ENCODE results near the gene C19orf85.
A peak's percentile ranks its signal among the peaks of the same experiment; 100 is the strongest.

Gene C19orf85

GRCh38 chr19:55487924-55488687 is 23.6 kb upstream of the C19orf85 start, which contains the start of gene SSC5D (continued):
- peak; percentile 76 for TF ChIP-seq ZNF398 (tag by site-specific recombination; IDR thresholded peaks at IDR 0.05)
- TF ChIP-seq ZNF354C (tag by site-specific recombination; IDR thresholded peaks at IDR 0.05; ENCODE audit: borderline replicate concordance, low read depth), result no peak
- TF ChIP-seq ZNF707 (tag by site-specific recombination; IDR thresholded peaks at IDR 0.05), result no peak
- TF ChIP-seq REST (tag by site-specific recombination; IDR thresholded peaks at IDR 0.05), result no peak
- no peak for TF ChIP-seq ZNF449 (tag by site-specific recombination; IDR thresholded peaks at IDR 0.05)
- TF ChIP-seq ZNF513 (tag by site-specific recombination; IDR thresholded peaks at IDR 0.05), result no peak
- peak; percentile 81; the same call in 1 of the 2 replicates for TF ChIP-seq ZFP37 (tag by site-specific recombination; IDR thresholded peaks at IDR 0.05)
- peak; percentile 42; the same call in 1 of the 2 replicates for TF ChIP-seq ZBTB48 (tag by site-specific recombination; IDR thresholded peaks at IDR 0.05)
- TF ChIP-seq ZNF132 (tag by site-specific recombination; IDR thresholded peaks at IDR 0.05; ENCODE audit: borderline replicate concordance), result no peak
- TF ChIP-seq ZNF157 (tag by site-specific recombination; IDR thresholded peaks at IDR 0.05), result no peak
- no peak for TF ChIP-seq ZNF335 (tag by site-specific recombination; conservative IDR thresholded peaks at IDR 0.05)
- no peak for TF ChIP-seq ZNF701 (tag by site-specific recombination; IDR thresholded peaks at IDR 0.05)
- no peak for TF ChIP-seq FEZF1 (tag by site-specific recombination; IDR thresholded peaks at IDR 0.05)
- TF ChIP-seq WT1 (tag by site-specific recombination; IDR thresholded peaks at IDR 0.05), result peak; percentile 13; the same call in 1 of the 2 replicates
- no peak for TF ChIP-seq ZNF341 (tag by site-specific recombination; IDR thresholded peaks at IDR 0.05; ENCODE audit: low read depth)
- peak; percentile 1; the same call in 1 of the 2 replicates for TF ChIP-seq KLF16 (tag by site-specific recombination; IDR thresholded peaks at IDR 0.05)
- TF ChIP-seq ZNF654 (tag by site-specific recombination; IDR thresholded peaks at IDR 0.05; ENCODE audit: low read depth), result no peak
- no peak for TF ChIP-seq KLF7 (tag by site-specific recombination; IDR thresholded peaks at IDR 0.05; ENCODE audit: borderline replicate concordance)
- TF ChIP-seq GLIS2 (tag by site-specific recombination; IDR thresholded peaks at IDR 0.05), result no peak; the same call in 1 of the 2 replicates
- TF ChIP-seq SP3 (tag by site-specific recombination; IDR thresholded peaks at IDR 0.05), result no peak
- no peak for TF ChIP-seq ZNF624 (tag by site-specific recombination; IDR thresholded peaks at IDR 0.05)
- TF ChIP-seq ZNF24 (tag by site-specific recombination; IDR thresholded peaks at IDR 0.05), result no peak; the same call in 1 of the 2 replicates
- no peak for TF ChIP-seq ZNF521 (tag by site-specific recombination; IDR thresholded peaks at IDR 0.05)
- TF ChIP-seq ZNF248 (tag by site-specific recombination; IDR thresholded peaks at IDR 0.05), result no peak
- no peak for TF ChIP-seq RBAK (tag by site-specific recombination; IDR thresholded peaks at IDR 0.05)
- TF ChIP-seq ZFP3 (tag by site-specific recombination; IDR thresholded peaks at IDR 0.05; ENCODE audit: low read depth), result no peak
- no peak for TF ChIP-seq ZNF549 (tag by site-specific recombination; IDR thresholded peaks at IDR 0.05)
- TF ChIP-seq ZFHX2 (tag by site-specific recombination; conservative IDR thresholded peaks at IDR 0.05), result 0 out of 2 replicates have a peak, but pooled peaks have one; percentile 5
- no peak for TF ChIP-seq ZNF488 (tag by site-specific recombination; IDR thresholded peaks at IDR 0.05)
- TF ChIP-seq ZNF404 (tag by site-specific recombination; IDR thresholded peaks at IDR 0.05), result no peak
- 0 out of 2 replicates have a peak, but pooled peaks have one; percentile 24 for TF ChIP-seq ZBTB7A (tag by site-specific recombination; IDR thresholded peaks at IDR 0.05; ENCODE audit: low read depth)
- no peak for TF ChIP-seq ZNF600 (tag by site-specific recombination; IDR thresholded peaks at IDR 0.05)
